ENCODE measurements around the gene MCU. TPM values are rescaled to one million over a fixed set of nuclear protein-coding genes. Genes with fewer than 3 reads are reported as not detected.

MCU gene
- total RNA-seq, 1 experiment from 2014 or later: 26.8 TPM

- peaks cover 0 to 8% of the 10 kb centered on the region in 2 experiments; a peak in 1 of 4 replicates for H3K36me3 ChIP-seq (ENCODE audit: control insufficient read depth in 1 of 2, insufficient read depth in 2 of 2, low read length in 2 of 2)
- ATAC-seq (no peak), DNase-seq (ENCODE audit: low read depth, low spot score) (no peak)
- RAD21 ChIA-PET (ENCODE audit: low non-redundant PET in 1 of 2, low total read pairs in 2 of 2, uncharacterized antibody in 2 of 2, unreplicated experiment in 2 of 2): no interaction called here
- H3K27me3 ChIP-seq (ENCODE audit: insufficient read depth, low read length): no peaks in the 10 kb centered on the region
- H3K4me3 ChIP-seq (replicated peaks in 1 of 2; ENCODE audit: low read depth in 1 of 2, low read length in 2 of 2): no peak overlapping the region
- TF ChIP-seq ZNF274 (IDR thresholded peaks at IDR 0.05; ENCODE audit: low read depth, low read length): no peak
- TF ChIP-seq ZBTB33 (IDR thresholded peaks at IDR 0.05; ENCODE audit: extremely low read depth, insufficient replicate concordance, low read length): no peak
- no peak for TF ChIP-seq CBX3 (IDR thresholded peaks at IDR 0.05; ENCODE audit: low read depth)
- no peak for TF ChIP-seq SRF (IDR thresholded peaks at IDR 0.05; ENCODE audit: low read depth)
- TF ChIP-seq EZH2 (IDR thresholded peaks at IDR 0.05): no peak
- no peak overlapping the region for H2AFZ ChIP-seq (ENCODE audit: low read depth, low read length, poor library complexity, severe bottlenecking)
- no peaks in the 10 kb centered on the region for H3K4me1 ChIP-seq (ENCODE audit: control insufficient read depth in 1 of 2, insufficient read depth in 2 of 2, low read length in 2 of 2)
- CTCF ChIA-PET: no interaction called here
- POLR2A ChIA-PET: no interaction called here
- H3K4me2 ChIP-seq (ENCODE audit: low read length): no peak overlapping the region
- H3K9ac ChIP-seq (ENCODE audit: low read length): no peak overlapping the region
- H3K9me2 ChIP-seq (ENCODE audit: insufficient read depth): no peaks in the 10 kb centered on the region
- no TSS peak for BruUV-seq (replicated peaks)
- intact Hi-C loops (cut with micrococcal nuclease): no loop called here
- no peak overlapping the region for H3K27ac ChIP-seq (ENCODE audit: low read depth, low read length)
- H3K9me3 ChIP-seq (ENCODE audit: control insufficient read depth in 1 of 2, insufficient read depth in 1 of 2, low read depth in 1 of 2, low read length in 2 of 2): peaks cover 0 to 4% of the 10 kb centered on the region in 2 experiments; a peak in 1 of 4 replicates
- no peaks in the 10 kb centered on the region for H3K79me2 ChIP-seq (ENCODE audit: insufficient read depth, low read length)
- no peaks in the 10 kb centered on the region for H4K20me1 ChIP-seq (ENCODE audit: insufficient read depth)
These were observed 189.3 kb downstream of the MCU start for GRCh38 chr10:72881291-72881690.

- no peaks in the 10 kb centered on the region for H3K9me2 ChIP-seq (ENCODE audit: insufficient read depth)
- H3K4me1 ChIP-seq (ENCODE audit: control insufficient read depth in 1 of 2, insufficient read depth in 2 of 2, low read length in 2 of 2): no peaks in the 10 kb centered on the region
- ChIA-PET POLR2A (no interaction called here), CTCF (no interaction called here), RAD21 (ENCODE audit: low non-redundant PET in 1 of 2, low total read pairs in 2 of 2, uncharacterized antibody in 2 of 2, unreplicated experiment in 2 of 2) (no interaction called here)
- H3K27me3 ChIP-seq (ENCODE audit: insufficient read depth, low read length): no peaks in the 10 kb centered on the region
- no peak for DNase-seq (ENCODE audit: low read depth, low spot score)
- no TSS peak for BruUV-seq (replicated peaks)
- no peak overlapping the region for H3K27ac ChIP-seq (ENCODE audit: low read depth, low read length)
- no peak overlapping the region for H2AFZ ChIP-seq (ENCODE audit: low read depth, low read length, poor library complexity, severe bottlenecking)
- no peaks in the 10 kb centered on the region for H4K20me1 ChIP-seq (ENCODE audit: insufficient read depth)
- peaks cover 0 to 4% of the 10 kb centered on the region in 2 experiments; a peak in 1 of 4 replicates for H3K9me3 ChIP-seq (ENCODE audit: control insufficient read depth in 1 of 2, insufficient read depth in 1 of 2, low read depth in 1 of 2, low read length in 2 of 2)
- no peak for ATAC-seq
- no peak overlapping the region for H3K9ac ChIP-seq (ENCODE audit: low read length)
- no peaks in the 10 kb centered on the region for H3K79me2 ChIP-seq (ENCODE audit: insufficient read depth, low read length)
- intact Hi-C loops (cut with micrococcal nuclease): no loop called here
- no peak overlapping the region for H3K4me3 ChIP-seq (replicated peaks in 1 of 2; ENCODE audit: low read depth in 1 of 2, low read length in 2 of 2)
- no peak overlapping the region for H3K4me2 ChIP-seq (ENCODE audit: low read length)
- peaks cover 2 to 8% of the 10 kb centered on the region in 2 experiments; a peak in 1 of 4 replicates for H3K36me3 ChIP-seq (ENCODE audit: control insufficient read depth in 1 of 2, insufficient read depth in 2 of 2, low read length in 2 of 2)
- no peak for TF ChIP-seq CBX3 (IDR thresholded peaks at IDR 0.05; ENCODE audit: low read depth)
- TF ChIP-seq SP1 (IDR thresholded peaks at IDR 0.05; ENCODE audit: low read depth): no peak
- TF ChIP-seq JUND (IDR thresholded peaks at IDR 0.05): no peak
- TF ChIP-seq YY1 (IDR thresholded peaks at IDR 0.05; ENCODE audit: extremely low read depth, insufficient replicate concordance, low read depth, low read length): no peak
- TF ChIP-seq CEBPB (IDR thresholded peaks at IDR 0.05; ENCODE audit: low read depth): no peak
- no peak for TF ChIP-seq ZFX (IDR thresholded peaks at IDR 0.05)
- TF ChIP-seq CTCF (IDR thresholded peaks at IDR 0.05 in 2 of 3, conservative IDR thresholded peaks at IDR 0.05 in 1 of 3; ENCODE audit: borderline replicate concordance in 1 of 3, insufficient read depth in 1 of 3, low read depth in 2 of 3, low read length in 2 of 3): no peak
- TF ChIP-seq POLR2AphosphoS5 (IDR thresholded peaks at IDR 0.05; ENCODE audit: low read depth, low read length): no peak
- TF ChIP-seq REST (IDR thresholded peaks at IDR 0.05; ENCODE audit: low read depth): no peak
- TF ChIP-seq POLR2A (IDR thresholded peaks at IDR 0.05; ENCODE audit: borderline replicate concordance, extremely low read depth, insufficient read depth, insufficient read length): no peak
- TF ChIP-seq EGR1 (IDR thresholded peaks at IDR 0.05; ENCODE audit: low read depth): no peak
These were observed 191.9 kb downstream of the MCU start for GRCh38 chr10:72883861-72884260.

Measured in HCT116 (cell line).